HG03457 (cell line): ENCODE data around the gene SGPP2.
"Not testable (repeated sequence)": the region's sequence is repeated elsewhere in the genome, so short reads cannot be mapped to it uniquely, and the experiment has no call there.

Experiments used
- ATAC-seq: cut with Tn5 transposase; IDR thresholded peaks from one replicate; pipeline ENCODE4 v1.9.1; 2021; ENCODE audit warnings: moderate number of reproducible peaks; ENCODE audit not compliant: unreplicated experiment

The SGPP2 gene, protein sequence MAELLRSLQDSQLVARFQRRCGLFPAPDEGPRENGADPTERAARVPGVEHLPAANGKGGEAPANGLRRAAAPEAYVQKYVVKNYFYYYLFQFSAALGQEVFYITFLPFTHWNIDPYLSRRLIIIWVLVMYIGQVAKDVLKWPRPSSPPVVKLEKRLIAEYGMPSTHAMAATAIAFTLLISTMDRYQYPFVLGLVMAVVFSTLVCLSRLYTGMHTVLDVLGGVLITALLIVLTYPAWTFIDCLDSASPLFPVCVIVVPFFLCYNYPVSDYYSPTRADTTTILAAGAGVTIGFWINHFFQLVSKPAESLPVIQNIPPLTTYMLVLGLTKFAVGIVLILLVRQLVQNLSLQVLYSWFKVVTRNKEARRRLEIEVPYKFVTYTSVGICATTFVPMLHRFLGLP

DNA sequence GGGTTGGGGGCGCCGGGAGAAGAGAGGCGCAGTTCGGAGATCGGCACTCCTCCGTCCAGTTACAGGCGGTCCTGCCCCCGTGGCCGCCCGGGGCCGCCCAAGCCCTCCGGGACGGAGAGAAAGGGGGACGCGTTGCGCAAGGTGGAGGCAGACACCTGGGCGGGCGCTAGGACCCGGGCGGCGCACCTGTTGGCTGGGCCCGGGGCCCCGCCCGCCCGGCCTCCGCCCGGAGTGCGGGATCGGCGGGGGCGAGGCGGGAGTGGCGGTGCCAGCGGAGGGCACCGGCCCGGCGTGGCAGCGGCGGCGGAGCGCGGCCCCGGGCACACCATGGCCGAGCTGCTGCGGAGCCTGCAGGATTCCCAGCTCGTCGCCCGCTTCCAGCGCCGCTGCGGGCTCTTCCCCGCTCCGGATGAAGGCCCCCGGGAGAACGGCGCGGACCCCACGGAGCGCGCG, at the start of gene SGPP2:
TSS of gene SGPP2 (plus strand) at position 268 of the 453 bp plus-strand sequence. CDS start at position 328, 60 bp downstream.
- no peak for ATAC-seq

DNA sequence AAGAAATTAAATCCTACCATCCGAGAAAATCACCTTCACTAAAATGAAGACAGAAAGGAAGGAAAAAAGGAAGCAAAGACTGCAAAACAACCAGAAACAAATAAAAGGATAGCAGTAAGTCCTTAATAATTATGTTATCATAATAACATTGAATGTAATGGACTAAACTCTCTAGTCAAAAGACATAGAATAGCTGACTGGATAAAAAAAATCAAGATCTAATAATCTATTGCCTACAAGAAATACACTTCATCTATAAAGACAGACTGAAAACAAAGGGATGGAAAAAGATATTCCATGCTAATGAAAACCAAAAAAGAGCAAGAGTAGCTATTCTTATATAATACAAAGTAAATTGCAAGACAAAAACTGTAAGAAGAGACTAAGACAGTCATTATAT, 48.5 kb upstream of the SGPP2 start:
- no peak for ATAC-seq

DNA sequence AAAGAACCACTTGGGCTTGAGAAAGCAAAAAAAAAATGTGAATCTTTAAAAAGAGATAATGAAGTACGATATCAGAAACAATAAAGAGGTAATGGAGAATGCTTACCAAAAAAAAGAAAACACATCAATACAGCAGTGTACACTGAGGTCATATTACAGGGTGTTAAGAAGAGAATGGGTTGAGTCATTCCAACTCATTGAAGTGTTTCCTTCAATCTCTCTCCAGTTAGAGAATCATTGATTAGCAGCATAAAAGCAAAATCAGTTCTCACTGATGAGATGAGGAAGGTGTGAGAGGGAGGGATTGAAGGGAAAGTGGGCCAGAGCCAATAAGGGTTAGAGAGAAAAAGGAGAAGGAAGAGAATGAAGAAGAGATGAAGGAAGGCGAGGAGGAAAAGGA, 43.9 kb upstream of the SGPP2 start:
- ATAC-seq: no peak

DNA sequence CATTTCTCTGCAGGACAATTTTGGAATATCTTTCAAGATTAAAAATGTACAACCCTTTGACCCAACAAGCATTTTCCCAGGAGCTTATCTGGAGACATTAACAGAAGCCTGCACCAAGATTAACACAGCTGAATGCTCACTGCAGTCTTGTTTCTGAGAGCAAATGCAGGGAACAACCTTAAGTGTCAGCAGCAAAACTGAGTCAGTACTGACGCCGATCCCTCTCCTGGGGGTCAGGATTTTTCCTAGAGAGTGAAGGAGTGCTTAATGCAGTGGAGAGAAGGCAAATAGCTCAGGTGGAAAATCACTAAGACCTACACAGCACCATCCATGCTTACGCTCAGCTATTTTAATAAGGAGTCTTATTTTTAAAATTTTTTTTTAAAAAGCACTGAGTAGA, 42.8 kb upstream of the SGPP2 start:
- ATAC-seq: no peak

DNA sequence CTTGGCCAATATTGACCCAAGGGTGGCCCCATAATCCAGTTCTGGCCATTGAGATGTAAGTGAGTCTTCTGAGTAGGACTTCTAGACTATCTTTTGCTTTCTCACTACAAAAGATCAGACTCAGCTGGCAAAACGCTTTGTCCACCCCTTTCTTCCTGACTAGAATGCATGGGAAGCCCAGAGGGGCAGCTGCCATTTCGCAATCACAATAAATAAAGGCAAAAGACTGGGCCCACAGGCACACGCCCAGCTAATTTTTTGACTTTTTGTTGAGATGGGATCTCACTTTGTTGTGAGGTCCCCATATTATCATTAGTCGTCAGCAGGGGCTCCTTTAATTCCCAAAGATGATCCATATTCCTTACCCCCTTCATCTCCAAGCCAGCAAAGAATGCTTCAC, 41.1 kb upstream of the SGPP2 start:
- no peak for ATAC-seq

DNA sequence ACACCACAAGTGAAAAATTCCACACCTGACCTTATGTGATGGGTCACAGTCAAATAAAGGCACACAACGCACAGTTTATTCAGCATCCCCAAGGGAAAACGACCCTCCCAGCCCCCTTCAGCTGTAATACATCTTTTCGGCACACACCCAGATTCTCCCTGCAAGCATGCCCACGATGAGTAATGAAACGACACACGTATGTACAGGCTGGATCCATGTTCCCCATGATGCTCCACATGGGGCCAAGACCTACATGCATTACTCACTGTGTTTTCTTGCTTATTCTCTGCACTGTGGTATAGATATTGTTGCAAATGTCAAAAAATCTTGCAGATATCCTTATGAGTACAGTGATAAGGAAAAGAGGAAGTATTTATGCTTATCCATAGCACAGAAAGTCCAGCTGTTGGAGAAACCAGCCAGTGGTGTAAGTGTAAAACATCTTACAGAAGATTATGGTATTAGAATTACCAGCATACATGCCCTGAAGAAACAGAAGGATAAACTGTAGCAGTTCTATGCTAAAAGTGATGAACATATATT, 32.5 kb upstream of the SGPP2 start:
- no peak for ATAC-seq

DNA sequence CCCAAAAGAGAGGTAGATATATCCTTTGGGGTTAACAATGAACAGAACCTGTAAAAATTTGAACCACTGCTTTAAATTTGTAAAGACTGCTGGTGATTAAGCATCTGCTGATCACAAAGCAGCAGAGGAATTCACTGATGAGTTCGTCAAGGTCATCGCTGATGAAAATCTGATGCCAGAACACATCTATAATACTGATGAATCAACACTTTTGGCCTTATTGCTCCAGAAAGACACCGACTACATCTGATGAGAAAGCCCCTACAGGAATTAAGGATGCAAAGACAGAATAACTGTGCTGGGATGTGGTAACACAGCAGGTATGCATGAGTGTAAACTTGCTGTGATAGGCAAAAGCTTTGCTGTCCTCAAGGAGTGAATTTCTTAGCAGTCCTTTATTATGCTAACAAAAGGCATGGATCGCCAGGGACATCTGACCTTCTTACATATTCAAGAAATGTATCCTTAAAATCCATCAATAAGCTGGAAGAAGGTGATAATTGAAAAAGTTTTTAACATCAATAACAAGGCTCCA, 30.5 kb upstream of the SGPP2 start:
- ATAC-seq: no peak

DNA sequence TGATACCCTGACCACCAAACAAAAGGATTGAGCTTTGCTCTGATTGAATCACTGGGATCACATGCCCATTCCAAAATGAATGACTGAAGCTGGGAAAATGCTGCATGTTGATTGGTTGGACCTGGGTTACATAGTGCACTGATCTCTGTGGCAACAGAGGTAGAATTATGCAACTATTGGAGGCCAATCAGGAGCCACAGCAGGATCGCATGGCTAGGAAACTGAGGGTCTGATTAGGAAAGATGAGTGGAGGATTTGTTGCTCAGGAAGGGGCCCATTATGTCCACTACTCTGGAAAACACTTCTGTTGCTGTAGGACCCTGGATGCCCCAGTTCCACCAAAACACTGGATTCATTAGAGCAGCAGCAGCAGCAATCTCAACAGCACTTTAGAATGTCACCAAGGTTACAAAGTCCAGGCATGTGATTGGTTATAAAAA, 25.9 kb upstream of the SGPP2 start:
- no peak for ATAC-seq

DNA sequence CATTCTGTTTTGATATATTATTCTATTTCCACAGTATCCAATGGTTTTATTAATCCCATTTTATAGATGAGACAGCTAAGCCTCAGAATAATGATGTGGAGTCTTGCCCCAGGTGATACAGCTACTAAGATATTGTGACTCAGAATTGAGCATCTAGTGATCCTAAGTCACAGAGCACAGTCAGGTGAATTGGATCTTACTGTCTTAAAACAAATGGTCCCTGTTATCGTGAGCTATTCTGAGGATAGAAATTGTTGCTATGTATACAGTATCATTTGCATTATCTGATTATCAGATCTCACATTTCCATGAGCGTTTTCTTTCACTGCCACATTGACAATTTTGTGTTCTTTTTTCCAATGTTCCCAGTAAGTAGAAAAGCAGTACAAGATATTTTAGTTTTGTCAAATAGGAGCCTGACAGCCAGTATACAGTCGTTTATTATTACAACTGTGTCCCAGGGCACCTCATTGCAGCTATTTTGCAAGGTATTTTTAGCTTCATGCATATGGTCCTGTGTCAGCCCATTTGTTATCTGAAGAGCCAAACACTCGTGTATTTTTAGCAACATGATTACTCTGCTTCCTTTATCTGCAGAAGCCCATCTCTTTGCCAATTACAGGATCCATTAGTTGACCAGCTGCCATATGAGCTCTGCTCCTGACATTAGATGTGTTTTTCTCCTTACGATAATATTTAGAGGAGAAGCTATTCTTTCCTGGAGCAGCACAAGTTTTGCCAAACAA, 25.1 kb upstream of the SGPP2 start:
- no peak for ATAC-seq

DNA sequence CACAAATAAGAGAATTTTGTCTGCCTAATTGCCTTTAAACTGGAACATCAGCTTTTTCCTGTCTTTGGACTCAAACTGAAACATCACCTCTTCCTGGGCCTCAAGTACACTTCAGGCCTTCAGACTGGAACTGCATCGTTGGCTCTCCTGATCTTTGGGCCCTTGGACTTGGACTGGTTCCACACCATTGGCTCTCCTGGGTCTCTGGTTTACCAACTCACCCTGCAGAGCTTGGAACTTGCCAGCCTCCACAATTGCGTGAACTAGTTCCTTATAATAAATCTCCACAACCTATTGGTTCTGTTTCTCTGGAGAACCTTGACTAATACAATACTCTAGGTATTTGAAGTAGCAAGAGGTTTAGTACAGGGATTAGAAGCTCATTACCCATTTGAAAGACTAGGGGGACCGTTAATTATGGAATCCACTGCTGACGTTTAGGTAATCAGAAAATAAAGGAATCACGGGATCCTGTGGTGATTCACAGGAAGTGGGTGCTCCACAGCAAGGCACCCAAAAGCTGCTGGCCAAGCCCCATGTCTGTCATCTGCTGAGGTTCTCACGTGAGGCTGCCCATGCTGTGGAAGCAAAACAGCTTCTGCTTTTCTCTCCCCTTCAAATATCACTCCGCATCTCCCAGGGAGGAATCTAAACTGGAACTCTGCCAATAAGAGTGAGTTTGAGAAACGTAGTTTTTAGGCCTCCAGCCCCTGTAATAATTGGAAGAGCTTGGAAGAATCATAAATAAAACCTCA, 20.0 kb upstream of the SGPP2 start:
- ATAC-seq: no peak

DNA sequence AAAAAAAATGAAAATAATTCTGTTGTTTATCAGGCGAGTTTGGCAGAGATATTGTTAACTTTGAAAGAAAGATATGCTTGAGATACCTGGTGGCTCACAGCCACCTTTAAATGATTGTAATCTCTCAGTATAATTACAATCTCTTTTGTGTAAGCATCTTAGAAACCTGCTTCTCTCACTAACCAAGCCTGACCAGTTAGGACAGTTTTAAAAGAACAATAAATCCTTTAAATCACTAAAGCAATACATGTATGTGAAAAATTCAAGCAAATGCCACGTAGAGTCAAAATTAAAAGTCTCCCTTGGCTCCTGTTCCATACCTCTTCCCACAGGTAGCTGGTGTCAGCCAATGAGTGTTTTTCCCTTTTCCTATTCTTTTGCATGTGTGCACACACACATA, 15.7 kb upstream of the SGPP2 start:
- ATAC-seq: no peak

DNA sequence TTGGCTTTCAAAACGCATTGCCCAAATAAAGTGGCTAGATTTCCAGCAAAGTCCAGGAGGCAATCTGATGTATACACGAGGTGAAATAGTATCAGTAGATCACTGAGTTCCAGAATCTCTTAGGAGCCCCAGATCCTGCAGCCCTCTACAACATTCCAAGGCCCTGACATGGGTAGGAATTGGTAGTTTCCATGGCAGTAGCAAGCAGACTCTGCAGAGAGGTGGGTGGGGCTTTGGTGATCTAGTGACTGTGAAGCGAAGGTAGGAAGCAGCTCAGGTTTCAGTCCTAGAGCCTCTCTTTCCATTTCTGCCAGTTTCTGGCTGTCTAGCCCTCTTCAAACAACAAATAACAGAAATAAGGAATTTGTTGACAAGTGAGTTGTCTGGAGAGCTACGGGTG, 13.8 kb upstream of the SGPP2 start:
- no peak for ATAC-seq

DNA sequence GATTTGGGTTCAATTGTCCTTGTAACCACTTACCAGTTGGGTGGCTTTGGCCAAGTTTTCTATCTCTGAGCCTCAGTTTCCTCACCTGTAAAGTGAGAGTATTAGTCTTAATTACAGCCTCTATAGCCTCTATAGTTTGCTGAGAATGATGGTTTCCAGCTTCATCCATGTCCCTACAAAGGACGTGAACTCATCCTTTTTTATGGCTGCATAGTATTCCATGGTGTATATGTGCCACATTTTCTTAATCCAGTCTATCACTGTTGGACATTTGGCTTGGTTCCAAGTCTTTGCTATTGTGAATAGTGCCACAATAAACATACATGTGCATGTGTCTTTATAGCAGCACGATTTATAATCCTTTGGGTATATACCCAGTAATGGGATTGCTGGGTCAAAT, 12.0 kb upstream of the SGPP2 start:
- ATAC-seq: not testable (repeated sequence)

DNA sequence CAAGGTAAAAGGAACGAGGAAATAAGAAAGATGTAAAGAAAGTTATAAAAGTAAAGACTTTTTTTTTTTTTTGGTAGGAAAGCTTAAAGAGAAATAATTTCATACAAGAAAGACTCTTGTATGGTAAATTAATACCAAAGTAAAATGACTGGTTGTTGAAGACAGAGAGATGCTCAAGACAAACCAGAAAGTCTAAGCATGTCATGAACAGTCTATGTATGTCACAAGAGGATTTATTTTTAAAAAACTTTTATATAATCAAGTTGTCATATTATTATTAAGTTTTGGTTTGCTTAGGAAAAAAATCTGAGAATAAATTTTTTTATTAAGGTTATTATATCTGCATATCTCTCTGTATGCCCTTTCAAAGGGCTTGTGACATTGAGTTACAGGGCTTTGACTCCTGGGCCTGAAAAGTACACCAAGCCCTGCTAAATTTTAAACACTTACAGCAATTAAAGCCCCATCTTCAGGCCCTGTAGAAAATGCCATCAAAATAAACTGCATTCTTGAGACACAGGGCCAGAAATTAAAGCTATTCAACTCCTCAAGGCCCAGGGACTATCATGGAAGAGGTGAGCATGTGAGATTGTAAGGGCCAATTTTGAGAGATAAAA, 10.9 kb upstream of the SGPP2 start:
- no peak for ATAC-seq

DNA sequence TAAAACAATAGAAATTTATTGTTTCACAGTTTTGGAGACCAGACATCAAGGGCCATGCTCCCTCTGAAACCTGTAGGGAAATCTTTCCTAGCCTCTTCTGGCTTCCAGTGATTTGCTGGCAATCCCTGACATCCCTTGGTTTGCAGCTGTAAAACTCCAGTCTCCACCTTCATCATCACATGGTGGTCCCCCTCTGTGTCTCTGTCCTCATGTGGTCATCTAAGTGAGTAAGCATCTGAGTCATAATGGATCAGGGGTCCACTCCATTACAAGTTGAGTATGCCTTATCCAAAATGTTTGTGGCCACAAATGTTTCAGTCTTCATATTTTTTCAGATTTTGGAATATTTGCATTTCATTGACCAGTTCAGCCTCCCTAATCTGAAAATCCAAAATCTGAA, 5.6 kb upstream of the SGPP2 start:
- no peak for ATAC-seq

DNA sequence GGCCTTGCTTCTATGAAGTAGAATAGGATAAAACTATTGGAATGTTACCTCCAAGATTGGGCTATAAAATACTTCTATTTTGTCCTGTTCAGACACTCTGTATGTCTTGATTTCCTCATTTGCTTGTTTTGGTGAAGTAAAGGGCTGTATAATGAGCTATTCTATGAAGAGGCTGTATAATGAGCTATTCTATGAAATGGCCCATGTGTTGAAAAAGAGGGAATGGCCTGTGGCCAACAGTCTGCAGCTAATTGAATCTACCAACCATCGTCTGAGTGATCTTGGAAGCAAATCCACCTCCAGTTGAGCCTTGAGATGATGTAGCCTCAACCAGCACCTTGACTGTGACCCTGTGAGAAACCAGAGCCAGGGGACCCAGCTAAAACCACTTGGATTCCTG, 3.8 kb upstream of the SGPP2 start:
- ATAC-seq: no peak

DNA sequence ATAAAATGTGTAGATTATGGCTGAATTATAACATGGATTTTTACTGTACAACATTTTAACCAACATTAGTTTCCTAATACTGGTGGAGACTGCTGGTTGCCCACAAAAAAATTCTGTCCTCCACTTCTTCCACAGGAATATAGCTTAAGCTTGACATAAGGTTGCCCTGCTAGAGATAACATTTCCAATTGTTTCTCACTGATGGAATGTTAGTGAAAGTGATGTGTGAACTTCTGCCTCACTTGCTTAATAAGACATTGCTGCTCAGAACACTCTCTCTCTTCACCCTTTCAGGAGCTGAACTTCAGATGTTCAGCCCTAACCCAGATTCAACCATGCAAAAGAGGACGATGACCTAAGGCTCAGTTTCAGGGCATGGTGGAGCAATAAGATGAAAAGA, 2.7 kb upstream of the SGPP2 start:
- no peak for ATAC-seq

DNA sequence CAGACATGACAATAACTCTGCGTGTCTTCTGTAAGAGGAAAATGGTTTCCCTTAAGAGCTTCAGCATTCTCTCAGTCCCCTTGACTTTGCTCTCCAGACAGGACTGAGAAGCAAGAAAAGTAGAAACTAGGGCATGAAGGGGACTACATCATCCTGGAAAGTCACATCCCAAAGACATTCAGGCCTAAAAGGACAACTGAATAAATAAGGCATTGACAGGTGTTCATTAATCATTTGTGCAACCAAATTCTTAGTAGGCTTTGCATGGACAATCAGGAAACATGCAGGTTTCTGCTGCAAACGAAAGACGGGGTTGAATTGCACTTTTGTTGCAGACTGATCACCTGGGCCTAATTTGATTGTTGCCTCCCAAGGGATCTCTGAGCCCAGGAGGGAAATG, 1.2 kb upstream of the SGPP2 start:
- no peak for ATAC-seq

DNA sequence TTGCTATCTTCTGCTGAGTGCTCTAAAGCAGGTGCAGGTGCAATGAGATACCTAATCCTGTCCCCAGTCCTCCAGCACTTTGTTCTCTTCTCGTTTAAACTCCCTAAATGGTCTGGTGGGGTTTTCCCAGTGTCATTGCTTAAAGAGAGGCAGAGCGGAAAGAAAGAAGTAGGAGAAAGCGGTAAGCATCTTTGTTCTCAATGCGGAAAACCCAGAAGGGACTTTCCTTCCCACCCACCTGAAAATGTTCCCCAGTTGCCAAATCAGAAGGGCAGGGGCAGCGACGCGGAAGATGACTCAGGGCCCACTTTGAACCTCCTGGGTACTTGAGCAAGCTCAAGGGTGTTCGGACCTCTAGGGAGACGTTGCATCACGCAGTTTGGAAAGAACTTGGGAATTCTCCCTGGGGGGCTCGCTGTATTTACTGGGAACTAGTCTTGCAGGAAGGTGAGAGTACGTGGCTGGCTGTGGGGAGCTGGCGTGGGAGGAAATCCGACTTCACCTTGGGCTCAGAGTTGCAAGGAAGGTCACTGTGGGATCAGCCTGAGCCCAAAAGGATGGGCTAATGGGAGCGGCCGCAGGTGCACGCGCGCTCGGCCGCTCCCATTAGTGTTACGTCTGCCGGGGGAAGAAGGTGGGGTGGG, 589 bp upstream of the SGPP2 start:
- ATAC-seq: peak; percentile 32
